Peyer's patch (tissue), 4 donors: ENCODE measurements around the gene MED16. TPM values are rescaled to one million over a fixed set of nuclear protein-coding genes. Genes with fewer than 3 reads are reported as not detected.

Source experiments
- DNase-seq, 3 donors: peaks; one replicate each; pipeline ENCODE4 v3.0.0-alpha.2; 2017 to 2019
- H3K27ac ChIP-seq, 4 donors: fragments of 200-600 bp; sonication (generic); one replicate each; pipeline ENCODE4 v1.5.1; 2016 to 2019
- H3K27me3 ChIP-seq, 2 donors: fragments of 200-600 bp; sonication (generic); one replicate each; pipeline ENCODE4 v1.5.1; 2019
- H3K36me3 ChIP-seq, 3 donors: fragments of 200-600 bp; sonication (generic); one replicate each; pipeline ENCODE4 v1.5.1; 2016 to 2019
- H3K4me1 ChIP-seq, 4 donors: fragments of 200-600 bp; sonication (generic); one replicate each; pipeline ENCODE4 v1.5.1; 2016 to 2019
- H3K4me3 ChIP-seq, 4 donors: fragments of 200-600 bp; sonication (generic); 1 replicate in 3 of 4; 2 replicates in 1 of 4; pipeline ENCODE4 v1.5.1; 2016 to 2019; ENCODE audit warnings: mild to moderate bottlenecking in 1 of 4
- H3K9me3 ChIP-seq, 4 donors: fragments of 200-600 bp; sonication (generic); one replicate each; pipeline ENCODE4 v1.5.1; 2016 to 2019; ENCODE audit warnings: mild to moderate bottlenecking in 1 of 4
- CTCF ChIP-seq, 6 experiments: fragments of 450-650 bp in 4 of 6; fragments of 200-600 bp in 2 of 6; sonication (generic) in 1 of 6; IDR thresholded peaks; one replicate each; pipeline ENCODE4 v1.5.1; 2017 to 2019; ENCODE audit warnings: antibody characterized with exemption in 6 of 6, mild to moderate bottlenecking in 3 of 6, moderate library complexity in 1 of 6
- POLR2A ChIP-seq, 2 donors: fragments of 450-650 bp; IDR thresholded peaks; one replicate each; pipeline ENCODE4 v1.5.1; 2017; ENCODE audit warnings: antibody characterized with exemption in 2 of 2, mild to moderate bottlenecking in 2 of 2, moderate library complexity in 2 of 2
- total RNA-seq, 4 donors: library from RNA; depleted of rRNA; stranded (reverse); fragments of >200 nt; gene quantifications; one replicate each; pipeline ENCODE4 v1.1.0, GENCODE V29; 2016

Gene MED16
- total RNA-seq, 4 donors from 2014 or later: 60.2 to 83.6 (median 65.3) TPM

GRCh38 chr19:926589-927350, 33.8 kb upstream of the MED16 start:
- DNase-seq: peak in 2 of 3 donors; percentile 78 to 87
- peaks cover 2 to 18% (median 11%) of the 10 kb centered on the region in 4 donors for H3K4me1 ChIP-seq
- peak overlapping the region; percentile 82 to 91 (median 90) for H3K27ac ChIP-seq
- peaks cover 0 to 8% (median 0%) of the 10 kb centered on the region in 3 donors for H3K36me3 ChIP-seq
- TF ChIP-seq POLR2A (IDR thresholded peaks at IDR 0.05): no peak
- TF ChIP-seq CTCF (IDR thresholded peaks at IDR 0.05): no peak
- peak overlapping the region; percentile 83 to 99 (median 86) for H3K4me3 ChIP-seq
- H3K27me3 ChIP-seq: no peaks in the 10 kb centered on the region
- H3K9me3 ChIP-seq: no peaks in the 10 kb centered on the region

GRCh38 chr19:926323-926588, 33.3 kb upstream of the MED16 start:
- H3K36me3 ChIP-seq: peaks cover 0 to 8% (median 0%) of the 10 kb centered on the region in 3 donors

DNA sequence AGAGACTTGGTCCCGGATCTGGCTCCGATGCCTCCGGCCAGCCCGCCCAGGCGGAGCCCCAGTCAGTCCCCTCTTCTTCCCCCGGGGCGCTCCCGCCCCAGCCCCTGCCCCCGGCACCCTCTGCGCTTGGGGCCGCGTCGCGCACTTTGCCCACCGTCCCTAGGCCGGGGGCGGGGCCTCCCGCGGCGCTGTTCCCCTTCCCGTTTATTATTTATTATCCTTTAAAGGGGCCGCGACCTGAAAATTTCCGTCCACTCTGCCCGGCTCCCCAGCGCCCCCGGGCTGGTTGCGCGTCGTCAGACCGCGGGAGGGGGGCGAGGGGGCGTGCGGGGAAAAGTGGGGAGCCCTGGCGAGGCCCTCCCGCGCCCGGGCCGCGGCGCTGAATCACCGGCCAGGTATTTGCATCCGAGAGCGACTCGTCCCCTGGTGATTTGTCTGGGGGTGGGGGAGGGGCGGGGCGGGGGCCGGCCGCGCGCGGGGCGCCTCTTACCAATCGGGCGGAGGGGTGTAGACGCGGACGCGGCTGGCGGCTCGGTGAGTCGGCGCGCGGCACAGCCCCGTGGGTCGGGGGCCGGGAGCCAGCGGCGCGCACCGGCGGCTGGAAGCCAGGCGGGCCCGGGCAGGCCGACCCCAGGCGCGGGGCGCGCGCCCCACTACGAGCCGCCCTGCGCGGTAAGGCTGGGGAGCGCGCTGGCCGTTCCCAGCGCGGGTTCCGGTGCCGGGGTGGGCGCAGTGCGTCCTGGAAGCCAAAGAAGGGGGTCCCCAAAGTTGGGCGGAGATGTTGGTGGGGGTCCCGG, 32.7 kb upstream of the MED16 start, which contains the start of gene ARID3A:
Gene ARID3A (plus strand): TSS at position 510 of the 797 bp plus-strand sequence. CDS start 3,494 bp downstream, outside the sequence.
- H3K27ac ChIP-seq: peak within 1 kb of the TSS; percentile 82 to 91 (median 90)
- peak within 1 kb of the TSS; percentile 83 to 99 (median 86) for H3K4me3 ChIP-seq
- peak; percentile 86 to 90 (median 90) for DNase-seq
- H3K4me1 ChIP-seq: peaks cover 2 to 18% (median 15%) of the 10 kb centered on the region in 4 donors
- no peak for TF ChIP-seq CTCF (IDR thresholded peaks at IDR 0.05)
- peak in 1 of 2 donors; percentile 35 for TF ChIP-seq POLR2A (IDR thresholded peaks at IDR 0.05)
- no peaks in the 10 kb centered on the region for H3K27me3 ChIP-seq
- H3K9me3 ChIP-seq: no peaks in the 10 kb centered on the region
- peaks cover 0 to 8% (median 0%) of the 10 kb centered on the region in 3 donors for H3K36me3 ChIP-seq

More at GRCh38 chr19:926323-926588, 33.3 kb upstream of the MED16 start:
- no peak for DNase-seq
- Histone ChIP-seq H3K4me1 (peaks cover 2 to 18% (median 12%) of the 10 kb centered on the region in 4 donors), H3K27me3 (no peaks in the 10 kb centered on the region), H3K27ac (peak overlapping the region; percentile 82 to 91 (median 90)), H3K4me3 (peak overlapping the region; percentile 83 to 99 (median 86)), H3K9me3 (no peaks in the 10 kb centered on the region)
- TF ChIP-seq CTCF (IDR thresholded peaks at IDR 0.05): no peak
- no peak for TF ChIP-seq POLR2A (IDR thresholded peaks at IDR 0.05)

- H3K4me3 ChIP-seq: peak overlapping the region; percentile 83 to 99 (median 86)
- H3K9me3 ChIP-seq: no peaks in the 10 kb centered on the region
- peak overlapping the region; percentile 82 to 91 (median 90) for H3K27ac ChIP-seq
- TF ChIP-seq POLR2A (IDR thresholded peaks at IDR 0.05) (no peak), CTCF (IDR thresholded peaks at IDR 0.05) (no peak)
- DNase-seq: peak in 2 of 3 donors; percentile 71 to 84
- H3K4me1 ChIP-seq: peaks cover 2 to 23% (median 18%) of the 10 kb centered on the region in 4 donors
- peaks cover 0 to 8% (median 0%) of the 10 kb centered on the region in 3 donors for H3K36me3 ChIP-seq
- H3K27me3 ChIP-seq: peaks cover 0 to 6% of the 10 kb centered on the region in 2 donors
Observed at GRCh38 chr19:925087-925525, 32.1 kb upstream of the MED16 start.

DNA sequence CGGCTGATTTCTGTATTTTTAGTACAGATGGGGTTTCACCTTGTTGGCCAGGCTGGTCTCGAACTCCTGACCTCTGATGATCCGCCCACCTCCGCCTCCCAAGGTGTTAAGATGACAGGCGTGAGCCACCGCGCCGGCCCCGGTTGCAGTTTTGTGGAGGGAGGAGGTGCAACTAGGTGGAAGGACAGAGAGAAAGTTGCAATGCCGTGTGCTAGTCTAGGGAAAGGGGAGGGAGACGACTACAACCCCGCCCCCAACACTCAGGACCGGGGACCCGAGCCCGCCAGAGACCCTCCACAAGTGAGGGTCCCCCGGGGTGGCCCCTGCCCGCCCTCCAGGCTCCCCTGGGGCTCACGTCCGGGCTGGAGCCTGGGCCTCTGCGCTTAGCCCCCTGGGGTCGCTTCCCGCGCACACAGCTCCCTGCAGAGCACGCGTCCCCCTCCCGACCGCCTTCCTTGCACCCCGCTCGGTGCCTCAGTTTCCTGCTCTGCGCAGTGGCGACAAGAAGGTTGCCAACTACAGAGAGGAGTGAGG, 31.6 kb upstream of the MED16 start:
- Histone ChIP-seq H3K9me3 (no peaks in the 10 kb centered on the region), H3K4me1 (peaks cover 2 to 28% (median 20%) of the 10 kb centered on the region in 4 donors), H3K27me3 (peaks cover 0 to 11% of the 10 kb centered on the region in 2 donors), H3K4me3 (peak overlapping the region; percentile 83 to 99 (median 86)), H3K36me3 (peaks cover 0 to 6% (median 0%) of the 10 kb centered on the region in 3 donors), H3K27ac (peak overlapping the region; percentile 82 to 91 (median 90))
- DNase-seq: peak in 1 of 3 donors; percentile 44
- TF ChIP-seq CTCF (IDR thresholded peaks at IDR 0.05): no peak
- TF ChIP-seq POLR2A (IDR thresholded peaks at IDR 0.05): no peak
